Right cardiac atrium (tissue), 5 donors: Measurements from ENCODE around the gene CYBC1. TPM values are rescaled to one million over a fixed set of nuclear protein-coding genes. Genes with fewer than 3 reads are reported as not detected.
"Not testable (repeated sequence)": the region's sequence is repeated elsewhere in the genome, so short reads cannot be mapped to it uniquely, and the experiment has no call there.

Experiments
- ATAC-seq, 2 donors: fragments of 200-7000 bp; cut with Tn5 transposase; one replicate each; pipeline versions ENCODE4 v1.8.0 to v1.9.1; 2020; ENCODE audit warnings: moderate library complexity in 2 of 2, mild to moderate bottlenecking in 1 of 2
- DNase-seq, 3 donors: peaks; one replicate each; pipeline ENCODE4 v3.0.0-alpha.2; 2020
- H3K27ac ChIP-seq: one replicate; pipeline ENCODE4 v1.5.1; 2013; ENCODE audit warnings: mild to moderate bottlenecking, low read length, control low read depth, moderate library complexity
- H3K27me3 ChIP-seq: one replicate; pipeline ENCODE4 v1.6.1; 2013; ENCODE audit not compliant: control insufficient read depth, insufficient read depth
- H3K4me1 ChIP-seq: one replicate; pipeline ENCODE4 v1.6.1; 2013; ENCODE audit warnings: low read length; ENCODE audit not compliant: control insufficient read depth, insufficient read depth
- H3K4me3 ChIP-seq: one replicate; pipeline ENCODE4 v1.5.1; 2013; ENCODE audit warnings: low read length, control low read depth
- H3K9me3 ChIP-seq: one replicate; pipeline ENCODE4 v1.6.1; 2013; ENCODE audit warnings: low read length; ENCODE audit not compliant: control insufficient read depth
- WGBS: extraction: QIAGEN DNeasy Blood & Tissue Kit; methylation state at CpG from one replicate; pipeline ENCODE4 v1.1.7; 2013; 5-methylcytosine and 5-hydroxymethylcytosine counted together
- intact Hi-C, 4 donors: fragments of 100-400 bp; cut with DNase I; formaldehyde crosslinking; loops; one replicate each; pipeline versions ENCODE4 v1.11.0 to v1.14.0; 2022 to 2023
- polyA plus RNA-seq: library from polyadenylated mRNA; stranded (reverse); fragments of 200-250 nt; gene quantifications from one replicate; pipeline ENCODE4 v1.2.3, GENCODE V29; 2013
- total RNA-seq, 4 donors: library from RNA; stranded (reverse); fragmentation: NEBNext Ultra II Directional; extraction: Animal tissue kit (Norgen Biotek cat#: 25700); gene quantifications; one replicate each; pipeline ENCODE4 v1.2.1, GENCODE V29; 2021
- donor health status: healthy with polysubstance abuse.
- donor health status: DM: no; HTN: yes; CAD: no.
- donor health status: DM: no; HTN: no; CAD: no.
- donor health status: DM: no; HTN: yes; CAD: no; lungs with severe emphysema.
- donor health status: DM: yes; HTN: yes; CAD: no.

The CYBC1 gene
- total and polyA plus RNA-seq, 5 donors, result 20.8 to 34.7 (median 32.7) TPM

GRCh38 chr17:82475458-82475857, 24.9 kb upstream of the CYBC1 start:
- Histone ChIP-seq H3K4me1 (no peaks in the 10 kb centered on the region), H3K27me3 (no peaks in the 10 kb centered on the region), H3K9me3 (no peaks in the 10 kb centered on the region), H3K4me3 (no peak overlapping the region), H3K27ac (no peak overlapping the region)
- 79% methylated on average over 8 of the region's 8 CpGs for WGBS
- DNase-seq (peak in 1 of 3 donors; percentile 6), ATAC-seq (no peak)
- intact Hi-C loops, result no loop called here

GRCh38 chr17:82474223-82475010, 23.9 kb upstream of the CYBC1 start:
- no peaks in the 10 kb centered on the region for H3K27me3 ChIP-seq
- H3K9me3 ChIP-seq, result no peaks in the 10 kb centered on the region
- WGBS, result 83% methylated on average over 11 of the region's 11 CpGs
- no peak for ATAC-seq
- no peak overlapping the region for H3K4me3 ChIP-seq
- no peak for DNase-seq
- H3K4me1 ChIP-seq, result no peaks in the 10 kb centered on the region
- intact Hi-C loops, result no loop called here
- H3K27ac ChIP-seq, result no peak overlapping the region

GRCh38 chr17:82470065-82470464, 19.5 kb upstream of the CYBC1 start:
- intact Hi-C loops, result no loop called here
- Histone ChIP-seq H3K27me3 (no peaks in the 10 kb centered on the region), H3K27ac (no peak overlapping the region), H3K9me3 (no peaks in the 10 kb centered on the region), H3K4me1 (no peaks in the 10 kb centered on the region), H3K4me3 (no peak overlapping the region)
- ATAC-seq, result no peak
- peak in 1 of 3 donors; percentile 6 for DNase-seq
- WGBS, result 97% methylated on average over 7 of the region's 7 CpGs

GRCh38 chr17:82468692-82469091, 18.1 kb upstream of the CYBC1 start:
- 82% methylated on average over 7 of the region's 7 CpGs for WGBS
- H3K27ac ChIP-seq, result no peak overlapping the region
- H3K4me3 ChIP-seq, result no peak overlapping the region
- DNase-seq (no peak), ATAC-seq (no peak)
- no peaks in the 10 kb centered on the region for H3K9me3 ChIP-seq
- H3K27me3 ChIP-seq, result no peaks in the 10 kb centered on the region
- H3K4me1 ChIP-seq, result peaks cover 3% of the 10 kb centered on the region
- intact Hi-C loops, result no loop called here

- 86% methylated on average over 7 of the region's 7 CpGs for WGBS
- H3K27ac ChIP-seq, result no peak overlapping the region
- no peaks in the 10 kb centered on the region for H3K27me3 ChIP-seq
- DNase-seq (peak in 1 of 3 donors; percentile 9), ATAC-seq (no peak)
- H3K4me3 ChIP-seq, result no peak overlapping the region
- no peaks in the 10 kb centered on the region for H3K9me3 ChIP-seq
- H3K4me1 ChIP-seq, result peaks cover 4% of the 10 kb centered on the region
- intact Hi-C loops, result no loop called here
Observed at GRCh38 chr17:82465023-82465603, 14.6 kb upstream of the CYBC1 start.

GRCh38 chr17:82464567-82464929, 14.0 kb upstream of the CYBC1 start:
- H3K27ac ChIP-seq, result peak overlapping the region; percentile 16
- H3K9me3 ChIP-seq, result no peaks in the 10 kb centered on the region
- H3K4me3 ChIP-seq, result no peak overlapping the region
- intact Hi-C loops, result no loop called here
- H3K4me1 ChIP-seq, result peaks cover 4% of the 10 kb centered on the region
- peak in 1 of 3 donors; percentile 18 for DNase-seq
- ATAC-seq, result no peak
- 83% methylated on average over 11 of the region's 11 CpGs for WGBS
- H3K27me3 ChIP-seq, result no peaks in the 10 kb centered on the region

- peak; percentile 40 to 65 for ATAC-seq
- peak in 1 of 3 donors; percentile 42 for DNase-seq
- intact Hi-C loops, result no loop called here
- Histone ChIP-seq H3K27ac (peak overlapping the region; percentile 61), H3K4me1 (peaks cover 4% of the 10 kb centered on the region), H3K9me3 (no peaks in the 10 kb centered on the region), H3K27me3 (no peaks in the 10 kb centered on the region), H3K4me3 (no peak overlapping the region)
- WGBS, result 44% methylated on average over 7 of the region's 7 CpGs
Observed at GRCh38 chr17:82463925-82464566, 13.5 kb upstream of the CYBC1 start.

GRCh38 chr17:82463391-82463790, 12.8 kb upstream of the CYBC1 start:
- ATAC-seq, result no peak

GRCh38 chr17:82461827-82462524, 11.4 kb upstream of the CYBC1 start:
- Histone ChIP-seq H3K4me1 (peaks cover 7% of the 10 kb centered on the region), H3K4me3 (no peak overlapping the region), H3K27me3 (no peaks in the 10 kb centered on the region), H3K9me3 (no peaks in the 10 kb centered on the region), H3K27ac (no peak overlapping the region)
- ATAC-seq (no peak), DNase-seq (peak in 1 of 3 donors; percentile 71)
- intact Hi-C loops, result no loop called here
- 63% methylated on average over 10 of the region's 10 CpGs for WGBS

More at GRCh38 chr17:82463391-82463790, 12.8 kb upstream of the CYBC1 start:
- Histone ChIP-seq H3K4me1 (peaks cover 4% of the 10 kb centered on the region), H3K9me3 (no peaks in the 10 kb centered on the region), H3K4me3 (no peak overlapping the region), H3K27me3 (no peaks in the 10 kb centered on the region), H3K27ac (peak overlapping the region; percentile 61)
- intact Hi-C loops, result no loop called here
- DNase-seq, result peak in 1 of 3 donors; percentile 37
- WGBS, result 80% methylated on average over 6 of the region's 6 CpGs

GRCh38 chr17:82459936-82460335, 9.4 kb upstream of the CYBC1 start:
- H3K4me1 ChIP-seq, H3K4me3 ChIP-seq, H3K9me3 ChIP-seq, ATAC-seq, intact Hi-C loops, H3K27ac ChIP-seq, H3K27me3 ChIP-seq: not testable (repeated sequence)
- 92% methylated on average over 9 of the region's 9 CpGs for WGBS
- DNase-seq, result peak in 1 of 3 donors; percentile 29
